ENCODE data around the gene SCN4A.

DNA sequence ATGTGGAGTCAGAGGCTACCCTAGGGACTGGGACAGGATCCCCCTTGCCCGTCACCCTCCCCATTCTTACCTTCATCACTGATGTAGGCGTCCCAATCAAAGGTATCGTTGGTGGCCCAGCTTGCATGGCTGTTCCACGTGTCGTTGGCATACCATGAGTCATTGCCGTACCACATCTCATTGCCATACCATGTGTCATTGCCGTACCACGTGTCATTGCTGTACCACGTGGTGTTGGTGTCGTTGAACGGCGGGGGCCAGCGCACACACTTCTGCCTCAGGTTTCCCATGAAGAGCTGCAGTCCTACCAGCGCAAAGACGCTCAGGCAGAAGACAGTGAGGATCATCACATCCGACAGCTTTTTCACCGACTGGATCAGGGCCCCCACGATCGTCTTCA, 4.8 kb downstream of the SCN4A start:
- TF ChIP-seq, protein P1, sequence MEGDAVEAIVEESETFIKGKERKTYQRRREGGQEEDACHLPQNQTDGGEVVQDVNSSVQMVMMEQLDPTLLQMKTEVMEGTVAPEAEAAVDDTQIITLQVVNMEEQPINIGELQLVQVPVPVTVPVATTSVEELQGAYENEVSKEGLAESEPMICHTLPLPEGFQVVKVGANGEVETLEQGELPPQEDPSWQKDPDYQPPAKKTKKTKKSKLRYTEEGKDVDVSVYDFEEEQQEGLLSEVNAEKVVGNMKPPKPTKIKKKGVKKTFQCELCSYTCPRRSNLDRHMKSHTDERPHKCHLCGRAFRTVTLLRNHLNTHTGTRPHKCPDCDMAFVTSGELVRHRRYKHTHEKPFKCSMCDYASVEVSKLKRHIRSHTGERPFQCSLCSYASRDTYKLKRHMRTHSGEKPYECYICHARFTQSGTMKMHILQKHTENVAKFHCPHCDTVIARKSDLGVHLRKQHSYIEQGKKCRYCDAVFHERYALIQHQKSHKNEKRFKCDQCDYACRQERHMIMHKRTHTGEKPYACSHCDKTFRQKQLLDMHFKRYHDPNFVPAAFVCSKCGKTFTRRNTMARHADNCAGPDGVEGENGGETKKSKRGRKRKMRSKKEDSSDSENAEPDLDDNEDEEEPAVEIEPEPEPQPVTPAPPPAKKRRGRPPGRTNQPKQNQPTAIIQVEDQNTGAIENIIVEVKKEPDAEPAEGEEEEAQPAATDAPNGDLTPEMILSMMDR (IDR thresholded peaks at IDR 0.05): no peak
- TF ChIP-seq MYC (IDR thresholded peaks at IDR 0.05; ENCODE audit: borderline replicate concordance, low read length) (no peak), FOXS1 (CRISPR knock-in tag; IDR thresholded peaks at IDR 0.05) (no peak), RAD21 (conservative IDR thresholded peaks at IDR 0.05 in 1 of 2, IDR thresholded peaks at IDR 0.05 in 1 of 2) (no peak), POLR2A (IDR thresholded peaks at IDR 0.05; ENCODE audit: low read length) (no peak), TP53 (CRISPR knock-in tag; IDR thresholded peaks at IDR 0.05) (no peak), JUNB (IDR thresholded peaks at IDR 0.05) (no peak), CEBPB (IDR thresholded peaks at IDR 0.05) (no peak), BHLHE40 (IDR thresholded peaks at IDR 0.05; ENCODE audit: low read depth, low read length) (no peak), PHF8 (IDR thresholded peaks at IDR 0.05; ENCODE audit: borderline replicate concordance, low read depth) (no peak)
